T47D (cell line): ENCODE results near the gene ZBED4.

ENCODE experiments used
- DNase-seq, 2 experiments: peaks; one replicate each; pipeline versions ENCODE4 v3.0.0 to v3.0.0-alpha.2; 2011 to 2012; ENCODE audit warnings: low read depth in 1 of 2, low spot score in 1 of 2
- JUND ChIP-seq: IDR thresholded peaks from 2 replicates; pipeline ENCODE4 v1.6.1; 2012; ENCODE audit warnings: low read depth
- in situ Hi-C: cut with HindIII; loops from 2 replicates; pipeline ENCODE4 v1.10.0; 2016; ENCODE audit warnings: low sequenced_read_pairs, low pct_unique_long_range_greater_than_20kb

Gene ZBED4

DNA sequence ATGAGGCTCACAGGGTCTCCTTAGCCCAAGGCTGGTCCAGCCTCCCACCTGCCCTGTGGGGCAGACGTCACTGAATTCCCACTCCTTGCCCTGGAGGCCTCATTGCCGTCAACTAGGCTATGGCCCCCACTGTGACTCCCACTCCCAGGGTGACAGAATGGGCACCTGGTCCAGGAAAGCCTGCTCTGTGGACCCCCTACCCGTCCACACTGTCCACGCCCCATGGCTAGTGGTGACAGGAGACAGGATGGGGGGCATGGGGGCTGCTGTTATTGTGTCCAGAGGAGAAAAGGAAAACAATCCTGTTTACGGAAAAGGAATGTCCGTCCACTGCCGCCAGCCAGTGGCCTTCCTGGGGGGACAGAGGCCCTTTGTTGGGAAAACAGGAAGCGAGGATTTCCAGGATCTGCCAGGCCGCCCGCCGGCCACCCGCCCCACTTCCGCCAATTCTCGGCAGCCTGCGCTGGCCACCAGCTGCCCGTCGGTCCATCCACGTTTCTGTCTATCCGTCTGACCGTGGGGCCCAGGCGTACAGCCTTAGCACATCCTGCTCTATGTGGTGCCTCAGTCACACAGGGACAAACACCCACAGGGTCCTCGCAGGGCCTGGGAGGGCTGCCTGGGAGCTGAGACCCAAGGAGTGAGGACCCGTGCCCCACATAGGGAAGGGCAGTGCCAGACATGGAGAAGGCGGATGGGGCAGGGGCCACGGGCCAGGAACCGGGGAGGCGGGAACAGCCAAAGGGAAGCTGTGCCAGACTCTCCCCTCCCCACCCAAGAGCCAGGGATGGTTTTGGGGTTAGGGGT, 84.3 kb downstream of the ZBED4 start:
- TF ChIP-seq JUND = no peak
- in situ Hi-C loops = no loop called here
- no peak for DNase-seq

DNA sequence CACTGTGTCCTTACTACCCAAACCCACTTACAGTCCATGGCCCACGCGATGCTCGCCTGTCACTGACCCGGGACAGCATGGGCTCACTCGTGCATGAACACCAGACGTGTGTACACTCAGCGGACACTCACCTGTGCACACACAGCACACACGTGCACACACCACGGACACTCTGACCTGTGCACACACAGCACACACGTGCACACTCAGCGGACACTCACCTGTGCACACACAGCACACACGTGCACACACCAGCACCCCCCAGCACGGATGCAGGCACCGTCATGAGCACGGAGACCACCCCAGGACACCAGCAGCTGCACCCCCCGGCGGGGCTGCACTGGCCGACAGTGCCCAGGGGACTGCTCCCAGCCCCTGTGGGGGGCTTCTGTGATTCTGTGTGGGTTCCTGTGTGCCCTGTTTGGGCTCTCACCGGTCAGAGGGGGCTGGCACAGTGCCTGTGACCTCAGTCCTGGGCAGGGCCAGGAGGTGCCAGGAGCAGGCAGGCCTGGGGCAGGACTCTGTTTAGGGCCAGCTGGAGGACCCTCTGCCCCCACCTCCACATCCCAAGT, 85.0 kb downstream of the ZBED4 start:
- DNase-seq = no peak
- TF ChIP-seq JUND = no peak
- in situ Hi-C loops = no loop called here
